Gastroesophageal sphincter (tissue), 4 donors: ENCODE data around the gene TEX11. TPM values are rescaled to one million over a fixed set of nuclear protein-coding genes. Genes with fewer than 3 reads are reported as not detected.

Experiments
- ATAC-seq: fragments of 150-250 bp; one replicate; pipeline ENCODE4 v1.9.1; 2016; ENCODE audit warnings: mild to moderate bottlenecking, moderate library complexity
- H3K27ac ChIP-seq, 4 donors: fragments of 200-600 bp; sonication (generic) in 3 of 4; 1 replicate in 3 of 4; 2 replicates in 1 of 4; pipeline ENCODE4 v1.5.1; 2016 to 2019
- H3K27me3 ChIP-seq: fragments of 200-600 bp; sonication (generic); one replicate; pipeline ENCODE4 v1.5.1; 2019
- H3K36me3 ChIP-seq, 2 donors: fragments of 200-600 bp; sonication (generic); one replicate each; pipeline ENCODE4 v1.5.1; 2019; ENCODE audit warnings: control low read depth in 1 of 2
- H3K4me1 ChIP-seq, 3 donors: fragments of 200-600 bp; sonication (generic); 1 replicate in 2 of 3; 2 replicates in 1 of 3; pipeline ENCODE4 v1.5.1; 2016 to 2019; ENCODE audit warnings: control low read depth in 2 of 3
- H3K4me3 ChIP-seq, 2 donors: fragments of 200-600 bp; sonication (generic); one replicate each; pipeline ENCODE4 v1.5.1; 2019; ENCODE audit warnings: mild to moderate bottlenecking in 1 of 2, moderate library complexity in 1 of 2
- H3K9me3 ChIP-seq, 3 donors: fragments of 200-600 bp; sonication (generic); one replicate each; pipeline ENCODE4 v1.5.1; 2017 to 2019; ENCODE audit warnings: control low read depth in 2 of 3
- EP300 ChIP-seq: sonication (generic); formaldehyde crosslinking; IDR thresholded peaks from one replicate; pipeline ENCODE4 v1.6.1; 2017; ENCODE audit warnings: antibody characterized with exemption, mild to moderate bottlenecking
- POLR2A ChIP-seq, 2 donors: fragments of 450-650 bp; IDR thresholded peaks; one replicate each; pipeline ENCODE4 v1.6.1; 2017; ENCODE audit warnings: antibody characterized with exemption in 2 of 2, mild to moderate bottlenecking in 2 of 2, moderate library complexity in 1 of 2
- POLR2AphosphoS5 ChIP-seq: sonication (generic); formaldehyde crosslinking; IDR thresholded peaks from one replicate; pipeline ENCODE4 v1.6.1; 2017; ENCODE audit warnings: antibody characterized with exemption
- whole genome bisulfite sequencing, 2 donors: methylation state at CpG; one replicate each; pipeline ENCODE4 v1.1.5; 2018; ENCODE audit warnings: low coverage in 1 of 2; 5-methylcytosine and 5-hydroxymethylcytosine counted together
- total RNA-seq, 4 donors: library from RNA; depleted of rRNA; stranded (reverse); fragments of >200 nt; gene quantifications; one replicate each; pipeline ENCODE4 v1.1.0, GENCODE V29; 2016
- TF ChIP-seq, protein P1 (sequence below), 4 experiments: fragments of 200-600 bp in 2 of 4; fragments of 450-650 bp in 2 of 4; sonication (generic) in 1 of 4; IDR thresholded peaks; one replicate each; pipeline ENCODE4 v1.5.1; 2017 to 2019; ENCODE audit warnings: antibody characterized with exemption in 4 of 4, mild to moderate bottlenecking in 2 of 4, moderate library complexity in 2 of 4

The TEX11 gene
- total RNA-seq = not detected

DNA sequence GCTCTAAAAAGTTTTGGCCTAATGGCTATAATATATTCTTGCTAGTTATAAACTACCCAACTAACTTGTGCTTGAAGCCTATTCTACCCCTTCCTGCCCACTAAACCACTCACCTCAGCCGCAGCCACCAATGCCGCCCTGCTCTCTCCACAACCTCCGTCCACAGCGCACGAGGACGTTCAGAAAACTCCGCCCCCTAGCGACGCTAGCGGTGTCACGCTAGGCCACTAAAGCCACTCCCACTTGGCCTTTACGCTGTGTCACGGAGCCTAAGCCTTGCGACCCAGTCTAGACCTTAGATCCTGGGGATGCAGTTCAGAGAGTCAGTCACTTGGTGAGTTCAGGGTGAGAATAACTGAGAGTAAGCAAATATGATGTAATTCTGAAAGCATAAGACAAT, at the start of gene TEX11:
TEX11 (minus strand) TSS at position 171 of the 400 bp plus-strand sequence. CDS start 922 bp downstream, outside the sequence.
- no peak within 1 kb of the TSS for H3K27ac ChIP-seq
- ATAC-seq = no peak
- no peak within 1 kb of the TSS for H3K4me3 ChIP-seq
- H3K9me3 ChIP-seq = no peaks in the 10 kb centered on the region
- TF ChIP-seq EP300 (no peak), POLR2A (IDR thresholded peaks at IDR 0.05) (no peak), POLR2AphosphoS5 (no peak)
- TF ChIP-seq, protein P1, sequence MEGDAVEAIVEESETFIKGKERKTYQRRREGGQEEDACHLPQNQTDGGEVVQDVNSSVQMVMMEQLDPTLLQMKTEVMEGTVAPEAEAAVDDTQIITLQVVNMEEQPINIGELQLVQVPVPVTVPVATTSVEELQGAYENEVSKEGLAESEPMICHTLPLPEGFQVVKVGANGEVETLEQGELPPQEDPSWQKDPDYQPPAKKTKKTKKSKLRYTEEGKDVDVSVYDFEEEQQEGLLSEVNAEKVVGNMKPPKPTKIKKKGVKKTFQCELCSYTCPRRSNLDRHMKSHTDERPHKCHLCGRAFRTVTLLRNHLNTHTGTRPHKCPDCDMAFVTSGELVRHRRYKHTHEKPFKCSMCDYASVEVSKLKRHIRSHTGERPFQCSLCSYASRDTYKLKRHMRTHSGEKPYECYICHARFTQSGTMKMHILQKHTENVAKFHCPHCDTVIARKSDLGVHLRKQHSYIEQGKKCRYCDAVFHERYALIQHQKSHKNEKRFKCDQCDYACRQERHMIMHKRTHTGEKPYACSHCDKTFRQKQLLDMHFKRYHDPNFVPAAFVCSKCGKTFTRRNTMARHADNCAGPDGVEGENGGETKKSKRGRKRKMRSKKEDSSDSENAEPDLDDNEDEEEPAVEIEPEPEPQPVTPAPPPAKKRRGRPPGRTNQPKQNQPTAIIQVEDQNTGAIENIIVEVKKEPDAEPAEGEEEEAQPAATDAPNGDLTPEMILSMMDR (IDR thresholded peaks at IDR 0.05) = no peak
- WGBS, 2 donors = 81 to 84% methylated on average over 5 to 8 of the region's 14 CpGs
- no peaks in the 10 kb centered on the region for H3K36me3 ChIP-seq
- no peaks in the 10 kb centered on the region for H3K27me3 ChIP-seq
- no peaks in the 10 kb centered on the region for H3K4me1 ChIP-seq

DNA sequence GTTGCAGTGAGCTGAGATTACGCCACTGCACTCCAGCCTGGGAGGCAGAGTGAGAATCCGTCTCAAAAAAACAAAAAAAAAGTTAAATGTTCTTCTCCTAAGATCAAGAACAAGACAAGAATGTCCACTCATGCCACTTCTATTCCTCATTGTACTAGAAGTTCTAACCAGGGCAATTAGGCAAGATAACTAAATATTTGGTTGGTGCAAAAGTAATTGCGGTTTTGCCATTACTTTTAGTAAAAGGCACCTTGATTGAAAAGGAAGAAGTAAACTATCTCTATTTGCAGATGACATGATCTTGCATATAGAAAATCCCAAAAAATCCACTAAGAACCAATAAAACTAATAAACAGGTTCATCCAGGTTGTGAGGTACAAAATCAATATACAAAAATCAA, 46.4 kb upstream of the TEX11 start:
- WGBS, 2 donors = 82 to 83% methylated on average over 2 to 3 of the region's 3 CpGs
- no peaks in the 10 kb centered on the region for H3K36me3 ChIP-seq
- no peaks in the 10 kb centered on the region for H3K4me1 ChIP-seq
- no peaks in the 10 kb centered on the region for H3K27me3 ChIP-seq
- TF ChIP-seq, protein P1 (IDR thresholded peaks at IDR 0.05) = no peak
- TF ChIP-seq POLR2AphosphoS5 (no peak), EP300 (no peak), POLR2A (IDR thresholded peaks at IDR 0.05) (no peak)
- ATAC-seq = no peak
- H3K27ac ChIP-seq = no peak overlapping the region
- no peaks in the 10 kb centered on the region for H3K9me3 ChIP-seq
- no peak overlapping the region for H3K4me3 ChIP-seq

GRCh38 chrX:70924294-70924911, 15.9 kb upstream of the TEX11 start:
- Histone ChIP-seq H3K27me3 (no peaks in the 10 kb centered on the region), H3K9me3 (no peaks in the 10 kb centered on the region), H3K4me3 (no peak overlapping the region), H3K36me3 (no peaks in the 10 kb centered on the region), H3K27ac (no peak overlapping the region), H3K4me1 (no peaks in the 10 kb centered on the region)
- ATAC-seq = no peak
- no peak for TF ChIP-seq POLR2A (IDR thresholded peaks at IDR 0.05)
- TF ChIP-seq, protein P1 (IDR thresholded peaks at IDR 0.05) = no peak
- no peak for TF ChIP-seq POLR2AphosphoS5
- no peak for TF ChIP-seq EP300
- 79 to 80% methylated on average over 6 of the region's 6 CpGs for WGBS, 2 donors

DNA sequence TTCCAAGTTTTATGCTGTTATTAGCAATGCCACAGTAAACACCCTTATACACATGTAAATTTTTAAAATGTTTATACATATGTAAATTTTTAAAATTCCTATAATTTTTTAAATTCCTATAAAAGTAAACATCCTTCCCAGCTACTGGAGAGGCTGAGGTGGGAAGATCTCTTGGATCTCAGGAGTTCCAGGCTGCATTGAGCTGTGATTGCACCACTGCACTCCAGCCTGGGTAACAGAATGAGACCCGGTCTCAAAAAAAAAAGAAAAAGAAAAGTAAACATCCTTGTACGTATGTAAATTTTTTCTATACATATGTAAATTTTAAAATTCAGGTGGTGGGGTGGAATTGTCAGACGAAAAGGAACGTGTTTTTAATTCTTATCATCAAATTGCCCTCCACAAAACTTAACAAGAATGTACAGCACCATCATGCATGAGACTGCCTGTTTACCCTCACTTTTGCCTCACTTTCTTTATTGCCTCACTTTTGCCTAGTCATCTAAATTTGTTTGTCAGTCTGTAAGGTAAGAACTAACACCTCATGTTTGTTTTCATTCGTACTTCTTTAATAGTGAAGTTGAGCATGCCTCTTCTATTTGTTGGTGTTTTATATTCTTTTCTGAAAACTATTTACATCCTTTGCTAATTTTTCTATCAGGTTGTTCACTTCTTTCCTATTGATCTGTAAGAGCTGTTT, 14.4 kb upstream of the TEX11 start:
- no peak overlapping the region for H3K27ac ChIP-seq
- H3K4me3 ChIP-seq = no peak overlapping the region
- H3K36me3 ChIP-seq = no peaks in the 10 kb centered on the region
- no peaks in the 10 kb centered on the region for H3K9me3 ChIP-seq
- TF ChIP-seq EP300 = no peak
- no peak for TF ChIP-seq POLR2AphosphoS5
- TF ChIP-seq POLR2A (IDR thresholded peaks at IDR 0.05) = no peak
- TF ChIP-seq, protein P1 (IDR thresholded peaks at IDR 0.05) = no peak
- no peak for ATAC-seq
- no peaks in the 10 kb centered on the region for H3K4me1 ChIP-seq
- 20 to 21% methylated on average over 5 of the region's 5 CpGs for WGBS, 2 donors
- H3K27me3 ChIP-seq = no peaks in the 10 kb centered on the region
